ENCODE data around the gene SDK1. TPM values are rescaled to one million over a fixed set of nuclear protein-coding genes. Genes with fewer than 3 reads are reported as not detected.

Gene SDK1
- total and polyA plus RNA-seq, 2 donors: 3.2 to 7.8 TPM

- Histone ChIP-seq H3K36me3 (ENCODE audit: control insufficient read depth in 2 of 2, insufficient read depth in 2 of 2, low read length in 1 of 2) (no peaks in the 10 kb centered on the region), H3K4me1 (ENCODE audit: control insufficient read depth in 2 of 2, insufficient read depth in 2 of 2, low read length in 2 of 2) (no peaks in the 10 kb centered on the region), H3K9me3 (ENCODE audit: control insufficient read depth in 2 of 2, insufficient read depth in 1 of 2, low read length in 1 of 2) (no peaks in the 10 kb centered on the region), H3K4me3 (ENCODE audit: low read length in 2 of 2) (no peak overlapping the region), H3K27ac (ENCODE audit: low read depth in 1 of 2, low read length in 1 of 2) (no peak overlapping the region), H3K27me3 (ENCODE audit: control insufficient read depth in 2 of 2, insufficient read depth in 1 of 2, low read length in 1 of 2) (no peaks in the 10 kb centered on the region)
- WGBS: 94% methylated on average over 3 of the region's 3 CpGs
- no peak for DNase-seq (ENCODE audit: low read depth in 6 of 9, low spot score in 9 of 9)
Observed at GRCh38 chr7:3321745-3322144, 20.7 kb downstream of the SDK1 start.

GRCh38 chr7:3326246-3326645 lies 25.2 kb downstream of the SDK1 start:
- H3K36me3 ChIP-seq (ENCODE audit: control insufficient read depth in 2 of 2, insufficient read depth in 2 of 2, low read length in 1 of 2): no peaks in the 10 kb centered on the region
- no peaks in the 10 kb centered on the region for H3K4me1 ChIP-seq (ENCODE audit: control insufficient read depth in 2 of 2, insufficient read depth in 2 of 2, low read length in 2 of 2)
- no peak overlapping the region for H3K4me3 ChIP-seq (ENCODE audit: low read length in 2 of 2)
- H3K9me3 ChIP-seq (ENCODE audit: control insufficient read depth in 2 of 2, insufficient read depth in 1 of 2, low read length in 1 of 2): no peaks in the 10 kb centered on the region
- no peaks in the 10 kb centered on the region for H3K27me3 ChIP-seq (ENCODE audit: control insufficient read depth in 2 of 2, insufficient read depth in 1 of 2, low read length in 1 of 2)
- WGBS: 98% methylated on average over 1 of the region's 1 CpG
- DNase-seq (ENCODE audit: low read depth in 6 of 9, low spot score in 9 of 9): no peak
- H3K27ac ChIP-seq (ENCODE audit: low read depth in 1 of 2, low read length in 1 of 2): no peak overlapping the region

DNA sequence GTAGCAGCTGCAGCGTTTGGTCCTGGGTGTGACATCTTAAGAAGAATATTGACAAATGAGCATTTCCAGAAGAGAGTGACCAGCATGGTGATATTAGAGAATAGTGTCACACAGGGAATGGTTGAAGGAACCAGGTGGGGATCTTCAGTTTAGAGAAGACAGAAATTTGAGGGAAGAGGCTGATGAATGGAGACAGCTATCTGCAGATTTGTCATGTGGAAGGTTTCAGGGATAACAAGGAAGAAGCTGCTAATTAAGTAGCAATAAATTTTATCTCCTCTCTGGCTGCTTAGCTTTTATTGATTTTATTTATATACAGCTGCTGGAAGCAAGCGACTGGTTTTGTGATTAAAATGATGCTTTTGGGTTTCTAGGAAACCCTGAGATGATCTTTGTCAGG lies 26.0 kb downstream of the SDK1 start:
- no peaks in the 10 kb centered on the region for H3K36me3 ChIP-seq (ENCODE audit: control insufficient read depth in 2 of 2, insufficient read depth in 2 of 2, low read length in 1 of 2)
- no peaks in the 10 kb centered on the region for H3K27me3 ChIP-seq (ENCODE audit: control insufficient read depth in 2 of 2, insufficient read depth in 1 of 2, low read length in 1 of 2)
- H3K4me3 ChIP-seq (ENCODE audit: low read length in 2 of 2): no peak overlapping the region
- WGBS: 79% methylated on average over 2 of the region's 2 CpGs
- no peaks in the 10 kb centered on the region for H3K4me1 ChIP-seq (ENCODE audit: control insufficient read depth in 2 of 2, insufficient read depth in 2 of 2, low read length in 2 of 2)
- no peaks in the 10 kb centered on the region for H3K9me3 ChIP-seq (ENCODE audit: control insufficient read depth in 2 of 2, insufficient read depth in 1 of 2, low read length in 1 of 2)
- H3K27ac ChIP-seq (ENCODE audit: low read depth in 1 of 2, low read length in 1 of 2): no peak overlapping the region
- DNase-seq (ENCODE audit: low read depth in 6 of 9, low spot score in 9 of 9): no peak

DNA sequence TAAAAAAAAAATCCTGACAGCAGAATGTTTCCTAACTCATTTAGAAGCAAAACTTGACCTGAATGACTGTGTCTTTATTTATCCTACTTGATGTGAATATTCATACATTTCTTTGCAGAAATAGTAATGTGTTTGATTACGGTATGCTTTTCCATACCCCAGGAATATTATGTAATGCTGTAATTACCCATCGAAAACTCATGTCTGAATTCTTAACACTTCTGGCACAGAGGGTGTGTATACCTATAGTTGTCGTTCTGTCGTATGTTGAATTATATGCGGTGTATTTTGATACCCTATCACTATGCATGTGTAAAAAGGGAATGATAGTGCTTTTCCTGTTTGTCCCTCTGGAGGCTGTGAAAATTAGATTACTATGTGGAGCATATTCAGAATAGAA lies 26.6 kb downstream of the SDK1 start:
- no peaks in the 10 kb centered on the region for H3K4me1 ChIP-seq (ENCODE audit: control insufficient read depth in 2 of 2, insufficient read depth in 2 of 2, low read length in 2 of 2)
- H3K9me3 ChIP-seq (ENCODE audit: control insufficient read depth in 2 of 2, insufficient read depth in 1 of 2, low read length in 1 of 2): no peaks in the 10 kb centered on the region
- DNase-seq (ENCODE audit: low read depth in 6 of 9, low spot score in 9 of 9): no peak
- H3K27me3 ChIP-seq (ENCODE audit: control insufficient read depth in 2 of 2, insufficient read depth in 1 of 2, low read length in 1 of 2): no peaks in the 10 kb centered on the region
- 97% methylated on average over 5 of the region's 5 CpGs for WGBS
- H3K4me3 ChIP-seq (ENCODE audit: low read length in 2 of 2): no peak overlapping the region
- H3K27ac ChIP-seq (ENCODE audit: low read depth in 1 of 2, low read length in 1 of 2): no peak overlapping the region
- H3K36me3 ChIP-seq (ENCODE audit: control insufficient read depth in 2 of 2, insufficient read depth in 2 of 2, low read length in 1 of 2): no peaks in the 10 kb centered on the region

- H3K27ac ChIP-seq (ENCODE audit: low read depth in 1 of 2, low read length in 1 of 2): no peak overlapping the region
- DNase-seq (ENCODE audit: low read depth in 6 of 9, low spot score in 9 of 9): no peak
- no peaks in the 10 kb centered on the region for H3K4me1 ChIP-seq (ENCODE audit: control insufficient read depth in 2 of 2, insufficient read depth in 2 of 2, low read length in 2 of 2)
- H3K27me3 ChIP-seq (ENCODE audit: control insufficient read depth in 2 of 2, insufficient read depth in 1 of 2, low read length in 1 of 2): peaks cover 0 to 4% of the 10 kb centered on the region in 2 donors
- 91% methylated on average over 2 of the region's 2 CpGs for WGBS
- no peak overlapping the region for H3K4me3 ChIP-seq (ENCODE audit: low read length in 2 of 2)
- no peaks in the 10 kb centered on the region for H3K9me3 ChIP-seq (ENCODE audit: control insufficient read depth in 2 of 2, insufficient read depth in 1 of 2, low read length in 1 of 2)
- H3K36me3 ChIP-seq (ENCODE audit: control insufficient read depth in 2 of 2, insufficient read depth in 2 of 2, low read length in 1 of 2): no peaks in the 10 kb centered on the region
Observed at GRCh38 chr7:3332308-3332707, 31.3 kb downstream of the SDK1 start.

GRCh38 chr7:3333861-3334260 lies 32.8 kb downstream of the SDK1 start:
- Histone ChIP-seq H3K27ac (ENCODE audit: low read depth in 1 of 2, low read length in 1 of 2) (no peak overlapping the region), H3K4me1 (ENCODE audit: control insufficient read depth in 2 of 2, insufficient read depth in 2 of 2, low read length in 2 of 2) (no peaks in the 10 kb centered on the region), H3K9me3 (ENCODE audit: control insufficient read depth in 2 of 2, insufficient read depth in 1 of 2, low read length in 1 of 2) (no peaks in the 10 kb centered on the region), H3K36me3 (ENCODE audit: control insufficient read depth in 2 of 2, insufficient read depth in 2 of 2, low read length in 1 of 2) (no peaks in the 10 kb centered on the region), H3K27me3 (ENCODE audit: control insufficient read depth in 2 of 2, insufficient read depth in 1 of 2, low read length in 1 of 2) (peaks cover 0 to 4% of the 10 kb centered on the region in 2 donors), H3K4me3 (ENCODE audit: low read length in 2 of 2) (no peak overlapping the region)
- WGBS: 96% methylated on average over 2 of the region's 2 CpGs
- DNase-seq (ENCODE audit: low read depth in 6 of 9, low spot score in 9 of 9): no peak

DNA sequence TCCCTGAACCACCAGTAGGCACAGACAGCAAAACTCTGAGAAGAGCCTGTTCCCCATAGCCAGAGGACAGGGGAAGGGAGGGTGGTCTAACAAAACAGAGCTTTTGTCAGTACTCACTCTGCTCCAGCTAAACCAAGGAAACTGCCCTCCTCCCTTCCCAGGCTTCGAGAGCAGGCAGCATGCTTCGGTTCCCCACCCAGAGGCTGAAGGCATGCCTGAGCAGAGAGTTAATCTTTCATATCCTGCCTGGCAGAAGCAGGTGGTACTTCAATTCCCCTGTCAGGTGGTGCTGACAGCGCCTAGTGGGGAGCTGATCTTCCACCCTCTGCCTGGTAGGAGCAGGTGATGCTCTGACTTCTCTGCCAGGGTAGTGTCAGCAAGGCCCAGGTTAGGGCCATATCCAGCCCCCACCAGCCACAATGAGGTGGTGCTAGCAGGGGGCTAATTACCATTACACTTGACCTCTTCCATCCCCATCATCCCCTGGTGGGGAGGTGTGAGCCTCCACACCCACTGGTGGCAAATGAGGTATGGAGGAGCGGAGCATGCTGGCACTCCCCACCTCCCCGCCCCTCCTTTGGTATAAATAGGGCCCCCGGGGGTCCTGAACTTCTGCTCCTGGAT lies 35.1 kb downstream of the SDK1 start:
- no peaks in the 10 kb centered on the region for H3K4me1 ChIP-seq (ENCODE audit: control insufficient read depth in 2 of 2, insufficient read depth in 2 of 2, low read length in 2 of 2)
- H3K36me3 ChIP-seq (ENCODE audit: control insufficient read depth in 2 of 2, insufficient read depth in 2 of 2, low read length in 1 of 2): no peaks in the 10 kb centered on the region
- H3K27me3 ChIP-seq (ENCODE audit: control insufficient read depth in 2 of 2, insufficient read depth in 1 of 2, low read length in 1 of 2): peaks cover 0 to 4% of the 10 kb centered on the region in 2 donors
- no peak overlapping the region for H3K4me3 ChIP-seq (ENCODE audit: low read length in 2 of 2)
- no peak overlapping the region for H3K27ac ChIP-seq (ENCODE audit: low read depth in 1 of 2, low read length in 1 of 2)
- no peak for DNase-seq (ENCODE audit: low read depth in 6 of 9, low spot score in 9 of 9)
- WGBS: 96% methylated on average over 6 of the region's 6 CpGs
- no peaks in the 10 kb centered on the region for H3K9me3 ChIP-seq (ENCODE audit: control insufficient read depth in 2 of 2, insufficient read depth in 1 of 2, low read length in 1 of 2)

- WGBS: 82% methylated on average over 3 of the region's 3 CpGs
- Histone ChIP-seq H3K4me1 (ENCODE audit: control insufficient read depth in 2 of 2, insufficient read depth in 2 of 2, low read length in 2 of 2) (no peaks in the 10 kb centered on the region), H3K27ac (ENCODE audit: low read depth in 1 of 2, low read length in 1 of 2) (no peak overlapping the region), H3K4me3 (ENCODE audit: low read length in 2 of 2) (no peak overlapping the region), H3K9me3 (ENCODE audit: control insufficient read depth in 2 of 2, insufficient read depth in 1 of 2, low read length in 1 of 2) (no peaks in the 10 kb centered on the region), H3K27me3 (ENCODE audit: control insufficient read depth in 2 of 2, insufficient read depth in 1 of 2, low read length in 1 of 2) (peaks cover 0 to 4% of the 10 kb centered on the region in 2 donors), H3K36me3 (ENCODE audit: control insufficient read depth in 2 of 2, insufficient read depth in 2 of 2, low read length in 1 of 2) (no peaks in the 10 kb centered on the region)
- no peak for DNase-seq (ENCODE audit: low read depth in 6 of 9, low spot score in 9 of 9)
Observed at GRCh38 chr7:3338161-3338560, 37.1 kb downstream of the SDK1 start.

DNA sequence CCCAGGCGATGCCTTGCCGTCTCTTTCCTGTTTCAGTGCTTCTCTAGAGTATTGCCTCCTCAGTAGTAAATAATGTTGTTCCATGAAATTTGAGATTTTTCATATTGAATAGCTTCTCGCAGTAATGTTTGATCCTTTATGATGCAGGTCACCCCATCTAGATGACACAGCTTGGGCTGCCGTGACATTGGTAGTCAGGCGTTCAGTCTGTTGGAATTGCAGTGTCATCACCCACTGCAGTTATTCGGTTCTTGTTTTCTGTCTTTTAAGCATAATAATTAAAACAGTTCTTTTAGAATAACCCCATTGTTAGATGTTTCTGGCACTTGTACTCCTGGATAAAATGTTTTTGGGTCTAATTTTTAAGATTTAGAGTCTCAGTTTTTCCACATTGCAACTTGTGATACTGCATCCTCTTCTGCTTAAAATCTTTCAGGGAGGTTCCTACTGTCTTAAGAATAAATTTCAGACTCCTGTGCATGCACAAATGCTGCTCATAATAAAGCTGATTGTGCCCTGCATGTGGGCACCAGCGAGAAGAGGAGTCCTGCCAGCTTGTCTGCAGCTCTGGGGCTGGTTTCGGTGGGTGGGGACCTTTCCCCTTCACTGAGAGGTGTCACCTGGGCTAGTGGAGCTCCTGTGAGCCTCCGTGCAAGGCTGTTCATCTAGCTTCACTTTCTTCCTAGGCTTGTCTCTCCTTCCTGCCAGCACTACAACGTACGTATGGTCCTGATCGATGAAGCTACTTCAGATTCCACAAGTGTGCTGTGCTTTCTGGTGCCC lies 44.8 kb downstream of the SDK1 start:
- H3K4me1 ChIP-seq (ENCODE audit: control insufficient read depth in 2 of 2, insufficient read depth in 2 of 2, low read length in 2 of 2): no peaks in the 10 kb centered on the region
- H3K27ac ChIP-seq (ENCODE audit: low read depth in 1 of 2, low read length in 1 of 2): no peak overlapping the region
- H3K36me3 ChIP-seq (ENCODE audit: control insufficient read depth in 2 of 2, insufficient read depth in 2 of 2, low read length in 1 of 2): no peaks in the 10 kb centered on the region
- H3K9me3 ChIP-seq (ENCODE audit: control insufficient read depth in 2 of 2, insufficient read depth in 1 of 2, low read length in 1 of 2): no peaks in the 10 kb centered on the region
- DNase-seq (ENCODE audit: low read depth in 6 of 9, low spot score in 9 of 9): no peak
- WGBS: 81% methylated on average over 12 of the region's 12 CpGs
- H3K4me3 ChIP-seq (ENCODE audit: low read length in 2 of 2): no peak overlapping the region
- no peaks in the 10 kb centered on the region for H3K27me3 ChIP-seq (ENCODE audit: control insufficient read depth in 2 of 2, insufficient read depth in 1 of 2, low read length in 1 of 2)

Data from thymus (tissue), 11 donors.